AG04450 (cell line): ENCODE results near the gene ACSL5. TPM values are rescaled to one million over a fixed set of nuclear protein-coding genes. Genes with fewer than 3 reads are reported as not detected.

Experiments
- CTCF ChIA-PET: fragments of 300-600, 350-600 bp; formaldehyde crosslinking; extraction: SDS; loops from one replicate; lab custom pipeline; 2022; ENCODE audit warnings: antibody characterized with exemption, inconsistent platforms; lab: Charles Lee
- POLR2A ChIA-PET: fragments of 350-600 bp; formaldehyde crosslinking; extraction: SDS; loops from one replicate; lab custom pipeline; 2021; ENCODE audit warnings: antibody characterized with exemption, inconsistent platforms; lab: Yijun Ruan, JAX
- DNase-seq: peaks from one replicate; pipeline ENCODE4 v3.0.0-alpha.2; 2011; ENCODE audit warnings: low read depth, low spot score
- H3K27ac ChIP-seq: one replicate; pipeline ENCODE4 v1.5.1; 2012; ENCODE audit warnings: low read depth, low read length, control low read depth
- H3K27me3 ChIP-seq: one replicate; pipeline ENCODE4 v1.6.0; 2012; ENCODE audit warnings: low read length; ENCODE audit not compliant: control insufficient read depth, insufficient read depth
- H3K4me3 ChIP-seq: 2 replicates; pipeline ENCODE4 v1.5.1; 2011; ENCODE audit warnings: mild to moderate bottlenecking, low read depth, low read length, control low read depth
- H3K9me3 ChIP-seq: 2 replicates; pipeline ENCODE4 v1.5.1; 2012; ENCODE audit warnings: low read length; ENCODE audit not compliant: control insufficient read depth, insufficient read depth
- CTCF ChIP-seq: IDR thresholded peaks from 2 replicates; pipeline ENCODE4 v1.5.1; 2011; ENCODE audit warnings: low read depth, low read length, control low read depth, inconsistent platforms
- polyA minus RNA-seq: library from RNA; depleted of rRNA, polyadenylated mRNA; stranded (reverse); fragments of >200 nt; gene quantifications from 2 replicates; pipeline ENCODE4 v1.2.3, GENCODE V29; 2011; rRNA and poly(A)+ RNA removed
- polyA plus RNA-seq: library from polyadenylated mRNA; depleted of rRNA; stranded (reverse); fragments of >200 nt; gene quantifications from 2 replicates; pipeline ENCODE4 v1.2.3, GENCODE V29; 2011; rRNA removed

ACSL5 gene
- polyA plus RNA-seq: 1.8 and 2.0 TPM in 2 replicates
- polyA minus RNA-seq: 1.1 and 1.6 TPM in 2 replicates

GRCh38 chr10:112373912-112374338, at the start of gene ACSL5:
Gene ACSL5, plus strand, starts transcription at chr10:112374116. Its CDS starts 20,831 bp downstream, at chr10:112394947.
- POLR2A ChIA-PET: no interaction called here
- no peaks in the 10 kb centered on the region for H3K27me3 ChIP-seq
- no peak for DNase-seq
- CTCF ChIA-PET: interaction anchor here (0.6 to 0.9 kb wide), 2 partner anchors 11 to 236 kb away, joined by 3 to 4 read pairs; no protein-coding TSS in a partner anchor
- H3K9me3 ChIP-seq: peaks cover 11% of the 10 kb centered on the region; the same call in 1 of the 2 replicates
- no peak within 1 kb of the TSS for H3K4me3 ChIP-seq
- TF ChIP-seq CTCF: no peak
- no peak within 1 kb of the TSS for H3K27ac ChIP-seq

GRCh38 chr10:112327678-112328077, 46.2 kb upstream of the ACSL5 start:
- ChIA-PET POLR2A (no interaction called here), CTCF (interaction anchor here (1.5 to 1.7 kb wide), 2 partner anchors 11 to 14 kb away, joined by 4 to 7 read pairs; no protein-coding TSS in a partner anchor)
- no peak overlapping the region for H3K4me3 ChIP-seq
- no peak overlapping the region for H3K27ac ChIP-seq
- H3K27me3 ChIP-seq: no peaks in the 10 kb centered on the region
- DNase-seq: no peak
- no peak for TF ChIP-seq CTCF
- H3K9me3 ChIP-seq: no peaks in the 10 kb centered on the region

GRCh38 chr10:112330162-112330561, 43.8 kb upstream of the ACSL5 start:
- ChIA-PET POLR2A (no interaction called here), CTCF (interaction anchor here (0.6 kb wide), 1 partner anchor 10 kb away, joined by 8 read pairs; no protein-coding TSS in a partner anchor)
- no peak for TF ChIP-seq CTCF
- no peak overlapping the region for H3K27ac ChIP-seq
- DNase-seq: no peak
- H3K9me3 ChIP-seq: no peaks in the 10 kb centered on the region
- no peak overlapping the region for H3K4me3 ChIP-seq
- no peaks in the 10 kb centered on the region for H3K27me3 ChIP-seq

- H3K27me3 ChIP-seq: no peaks in the 10 kb centered on the region
- H3K9me3 ChIP-seq: no peaks in the 10 kb centered on the region
- no peak for DNase-seq
- TF ChIP-seq CTCF: no peak
- ChIA-PET POLR2A (no interaction called here), CTCF (interaction anchor here (0.6 kb wide), 1 partner anchor 10 kb away, joined by 8 read pairs; no protein-coding TSS in a partner anchor)
- H3K4me3 ChIP-seq: no peak overlapping the region
- no peak overlapping the region for H3K27ac ChIP-seq
Measured at GRCh38 chr10:112330607-112331160, 43.2 kb upstream of the ACSL5 start.

- DNase-seq: no peak
- TF ChIP-seq CTCF: no peak
- Histone ChIP-seq H3K27ac (no peak overlapping the region), H3K27me3 (no peaks in the 10 kb centered on the region), H3K4me3 (no peak overlapping the region), H3K9me3 (no peaks in the 10 kb centered on the region)
- ChIA-PET POLR2A (no interaction called here), CTCF (no interaction called here)
Measured at GRCh38 chr10:112332022-112332421, 41.9 kb upstream of the ACSL5 start.
